Large intestine (tissue), 3 donors: ENCODE data around the gene PDE6C. TPM values are rescaled to one million over a fixed set of nuclear protein-coding genes. Genes with fewer than 3 reads are reported as not detected.

Source experiments
- DNase-seq, 2 donors: peaks; one replicate each; pipeline versions ENCODE4 v3.0.0 to v3.0.0-alpha.2; 2013
- H3K27ac ChIP-seq: one replicate; pipeline ENCODE4 v1.5.1; 2013; ENCODE audit warnings: low read length
- H3K27me3 ChIP-seq: 2 replicates; pipeline ENCODE4 v1.6.1; 2013; ENCODE audit warnings: low read length; ENCODE audit not compliant: control insufficient read depth, insufficient read depth
- H3K36me3 ChIP-seq: 2 replicates; pipeline ENCODE4 v1.6.1; 2013; ENCODE audit warnings: low read length; ENCODE audit not compliant: control insufficient read depth, insufficient read depth
- H3K4me1 ChIP-seq: one replicate; pipeline ENCODE4 v1.6.1; 2013; ENCODE audit warnings: low read length; ENCODE audit not compliant: control insufficient read depth, insufficient read depth
- H3K4me3 ChIP-seq: one replicate; pipeline ENCODE4 v1.5.1; 2013; ENCODE audit warnings: low read length
- H3K9me3 ChIP-seq: one replicate; pipeline ENCODE4 v1.6.1; 2013; ENCODE audit warnings: mild to moderate bottlenecking, low read depth, low read length, moderate library complexity; ENCODE audit not compliant: control insufficient read depth
- whole genome bisulfite sequencing: methylation state at CpG from one replicate; pipeline ENCODE4 v1.1.5; 2013; ENCODE audit warnings: low lambda C conversion rate; ENCODE audit not compliant: insufficient coverage; 5-methylcytosine and 5-hydroxymethylcytosine counted together
- polyA plus RNA-seq: library from polyadenylated mRNA; unstranded; fragments of 120-200 nt; gene quantifications from one replicate; pipeline ENCODE4 v1.2.1, GENCODE V29; 2013

The PDE6C gene
- polyA plus RNA-seq, 1 donor: 0.55 TPM

DNA sequence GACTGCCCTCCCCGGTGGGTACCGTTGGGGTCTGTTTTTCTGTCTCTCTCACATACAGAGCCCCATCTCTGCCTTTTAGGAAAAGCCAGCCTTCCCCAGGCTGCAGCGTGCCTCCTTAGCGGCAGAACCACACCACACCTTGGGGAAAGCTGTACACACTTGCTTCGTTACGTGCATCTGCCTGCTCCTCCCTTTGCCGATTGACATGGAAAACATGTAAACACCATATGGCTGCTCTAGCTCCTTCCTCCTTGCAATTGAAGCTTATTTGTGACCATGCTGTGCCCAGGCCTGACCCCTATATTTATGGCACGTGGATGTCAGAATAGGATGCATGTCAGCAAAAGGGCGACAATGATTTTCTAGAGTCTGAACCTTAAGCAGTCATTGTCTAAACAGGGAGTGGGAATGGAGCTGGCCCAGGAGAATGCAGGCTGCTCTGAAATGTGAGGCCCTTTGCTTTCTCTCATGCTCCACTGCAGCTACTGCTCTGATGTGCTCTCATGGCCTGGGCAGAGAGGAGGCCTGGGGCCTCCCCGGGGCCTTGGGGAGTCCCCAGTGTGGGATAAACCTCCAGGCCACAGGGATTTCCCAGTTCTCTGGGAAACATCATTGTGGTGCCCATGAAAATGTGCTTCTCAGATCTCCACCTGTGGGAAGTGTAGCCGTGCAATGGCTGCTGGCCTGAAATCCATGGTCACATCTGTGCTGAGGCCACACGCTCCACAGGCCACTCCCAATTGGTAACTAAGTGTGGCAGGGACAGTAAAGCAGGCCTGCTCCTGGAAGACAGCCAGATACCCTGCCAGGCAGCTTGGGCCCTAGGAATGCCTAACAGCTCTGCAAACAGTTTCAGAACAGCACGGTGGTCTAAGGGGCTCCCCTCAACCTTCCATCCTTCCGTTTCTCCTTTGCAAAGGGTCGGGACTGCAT, 18.6 kb downstream of the PDE6C start:
- no peaks in the 10 kb centered on the region for H3K27me3 ChIP-seq
- H3K9me3 ChIP-seq: no peaks in the 10 kb centered on the region
- no peaks in the 10 kb centered on the region for H3K4me1 ChIP-seq
- 100% methylated on average over 1 of the region's 15 CpGs for WGBS
- H3K27ac ChIP-seq: no peak overlapping the region
- no peak overlapping the region for H3K4me3 ChIP-seq
- peak in 1 of 2 donors; percentile 5 for DNase-seq
- no peaks in the 10 kb centered on the region for H3K36me3 ChIP-seq

DNA sequence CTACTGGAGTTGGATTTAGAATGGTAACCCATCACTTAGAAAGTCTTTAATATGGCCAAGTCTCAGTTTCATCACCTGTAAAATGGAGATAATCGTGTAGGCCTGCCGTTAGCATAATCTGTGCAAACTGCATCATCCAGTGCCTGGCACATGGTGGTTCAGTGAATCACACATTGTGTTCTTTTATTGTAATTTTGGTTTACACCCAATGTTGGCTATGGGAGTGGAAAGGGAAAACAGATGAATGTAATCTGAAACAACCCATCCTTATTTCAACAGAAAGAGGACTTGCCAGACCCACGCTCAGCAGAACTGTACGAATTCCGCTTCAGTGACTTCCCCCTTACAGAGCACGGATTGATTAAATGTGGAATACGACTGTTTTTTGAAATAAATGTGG, 27.5 kb downstream of the PDE6C start:
- Histone ChIP-seq H3K4me1 (no peaks in the 10 kb centered on the region), H3K4me3 (no peak overlapping the region), H3K9me3 (no peaks in the 10 kb centered on the region), H3K27ac (no peak overlapping the region), H3K36me3 (no peaks in the 10 kb centered on the region), H3K27me3 (peaks cover 4% of the 10 kb centered on the region)
- no peak for DNase-seq
- 73% methylated on average over 3 of the region's 7 CpGs for WGBS

DNA sequence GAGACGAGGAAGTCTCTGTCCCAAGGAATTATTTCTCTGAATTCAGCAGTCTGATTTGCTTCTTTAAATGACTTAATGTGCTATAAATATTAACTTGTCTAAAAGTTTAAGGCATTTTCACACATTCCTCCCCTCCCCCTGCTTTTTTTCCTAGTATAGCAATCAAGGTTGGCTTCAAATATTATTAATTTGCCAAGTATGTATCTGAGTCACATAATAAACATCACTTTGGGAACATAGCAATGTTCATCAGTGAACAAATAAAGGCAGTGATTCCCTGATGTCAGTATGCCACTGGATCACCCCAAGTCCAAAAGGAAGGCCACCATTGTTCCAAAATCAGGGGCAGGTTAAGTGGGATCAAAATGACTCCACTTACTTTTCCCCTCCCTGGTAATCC, 40.5 kb downstream of the PDE6C start:
- H3K4me1 ChIP-seq: no peaks in the 10 kb centered on the region
- DNase-seq: no peak
- H3K27ac ChIP-seq: no peak overlapping the region
- no peak overlapping the region for H3K4me3 ChIP-seq
- no peaks in the 10 kb centered on the region for H3K27me3 ChIP-seq
- no peaks in the 10 kb centered on the region for H3K36me3 ChIP-seq
- WGBS: no CpG with 5 or more reads among the region's 1 CpG
- no peaks in the 10 kb centered on the region for H3K9me3 ChIP-seq

DNA sequence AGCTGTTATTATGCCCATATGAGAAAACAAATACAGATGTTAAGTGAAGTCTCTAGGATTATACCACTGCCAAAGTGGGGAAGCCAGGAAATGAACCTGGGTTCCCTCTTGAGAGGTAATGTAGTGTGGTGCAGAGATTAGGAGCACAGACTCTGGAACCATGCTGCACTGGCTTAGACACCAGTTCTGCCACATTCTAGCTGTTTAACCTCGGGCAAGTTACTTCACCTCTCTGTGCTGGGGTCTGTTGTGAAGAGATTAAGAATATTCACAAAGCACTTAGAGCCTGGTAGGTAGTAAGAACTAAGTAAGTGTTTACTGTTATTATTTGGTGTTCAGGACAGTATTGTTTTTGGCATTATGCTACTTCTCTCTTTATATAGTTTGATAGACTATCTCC, 41.9 kb downstream of the PDE6C start:
- Histone ChIP-seq H3K9me3 (no peaks in the 10 kb centered on the region), H3K27me3 (no peaks in the 10 kb centered on the region), H3K27ac (no peak overlapping the region), H3K4me3 (no peak overlapping the region), H3K4me1 (no peaks in the 10 kb centered on the region), H3K36me3 (no peaks in the 10 kb centered on the region)
- WGBS: no CpG with 5 or more reads among the region's 1 CpG
- no peak for DNase-seq

DNA sequence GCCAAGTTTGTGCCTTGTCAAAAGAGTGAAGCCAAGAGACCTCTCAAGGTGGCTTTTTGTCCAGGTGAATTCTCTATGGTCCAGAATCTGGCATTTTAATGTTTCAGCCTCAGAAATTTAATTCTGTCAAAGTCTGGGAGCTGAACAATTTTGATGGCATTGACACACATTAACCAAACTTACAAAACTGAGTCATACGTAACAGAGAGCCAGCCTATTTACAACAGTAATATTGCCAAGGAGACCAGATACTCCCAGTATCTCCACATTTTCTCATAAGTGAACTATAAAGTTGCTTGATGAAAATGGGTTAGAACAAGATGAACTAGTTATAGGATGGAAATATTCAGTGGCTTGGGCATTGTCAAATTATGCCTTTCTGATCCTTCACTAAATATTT, 43.8 kb downstream of the PDE6C start:
- no CpG with 5 or more reads among the region's 1 CpG for WGBS
- H3K27ac ChIP-seq: no peak overlapping the region

DNA sequence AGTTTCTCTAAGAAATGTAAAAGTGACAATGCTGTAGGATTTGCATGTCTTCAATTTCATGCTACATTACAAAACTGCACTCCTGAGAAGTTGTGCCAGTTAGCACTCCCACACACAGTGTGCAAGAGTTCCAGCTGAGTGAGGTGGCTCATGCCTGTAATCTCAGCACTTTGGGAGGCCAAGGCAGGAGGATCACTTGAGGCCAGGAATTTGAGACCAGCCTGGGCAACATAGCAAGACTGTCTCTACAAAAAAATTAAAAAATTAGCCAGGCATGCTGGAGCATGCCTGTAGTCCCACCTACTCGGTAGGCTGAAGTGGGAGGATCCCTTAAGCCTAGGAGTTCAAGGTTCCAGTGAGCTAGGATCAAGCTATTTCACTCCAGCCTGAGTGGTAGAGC, 45.4 kb downstream of the PDE6C start:
- WGBS: no CpG with 5 or more reads among the region's 1 CpG
- H3K4me1 ChIP-seq: no peaks in the 10 kb centered on the region
- no peaks in the 10 kb centered on the region for H3K9me3 ChIP-seq
- DNase-seq: no peak
- no peak overlapping the region for H3K4me3 ChIP-seq
- H3K27ac ChIP-seq: no peak overlapping the region
- H3K27me3 ChIP-seq: no peaks in the 10 kb centered on the region
- H3K36me3 ChIP-seq: no peaks in the 10 kb centered on the region

More for the DNA sequence above, 43.8 kb downstream of the PDE6C start:
- DNase-seq: no peak
- Histone ChIP-seq H3K9me3 (no peaks in the 10 kb centered on the region), H3K27me3 (no peaks in the 10 kb centered on the region), H3K4me1 (no peaks in the 10 kb centered on the region), H3K4me3 (no peak overlapping the region), H3K36me3 (no peaks in the 10 kb centered on the region)

DNA sequence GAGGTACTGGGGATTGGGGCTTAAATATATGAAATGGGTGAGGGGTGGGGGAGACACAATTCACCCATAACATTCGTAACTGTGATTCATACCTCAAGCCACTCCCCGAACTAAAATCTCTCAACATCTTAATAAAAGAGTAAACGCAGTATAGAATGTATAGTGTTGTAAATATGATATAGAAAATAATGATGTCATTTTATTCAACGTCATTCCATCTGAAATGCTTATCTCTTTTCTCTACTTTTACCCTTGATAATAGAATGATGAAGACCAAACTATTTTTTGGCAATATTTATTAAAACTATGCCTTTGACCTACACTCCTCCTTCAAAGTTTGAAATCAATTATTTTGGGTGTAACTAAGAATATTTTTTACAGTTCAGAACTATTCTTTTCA, 53.7 kb downstream of the PDE6C start:
- Histone ChIP-seq H3K9me3 (no peaks in the 10 kb centered on the region), H3K4me3 (no peak overlapping the region), H3K36me3 (peaks cover 21% of the 10 kb centered on the region), H3K4me1 (no peaks in the 10 kb centered on the region), H3K27ac (no peak overlapping the region), H3K27me3 (no peaks in the 10 kb centered on the region)
- DNase-seq: no peak
- 100% methylated on average over 2 of the region's 4 CpGs for WGBS

DNA sequence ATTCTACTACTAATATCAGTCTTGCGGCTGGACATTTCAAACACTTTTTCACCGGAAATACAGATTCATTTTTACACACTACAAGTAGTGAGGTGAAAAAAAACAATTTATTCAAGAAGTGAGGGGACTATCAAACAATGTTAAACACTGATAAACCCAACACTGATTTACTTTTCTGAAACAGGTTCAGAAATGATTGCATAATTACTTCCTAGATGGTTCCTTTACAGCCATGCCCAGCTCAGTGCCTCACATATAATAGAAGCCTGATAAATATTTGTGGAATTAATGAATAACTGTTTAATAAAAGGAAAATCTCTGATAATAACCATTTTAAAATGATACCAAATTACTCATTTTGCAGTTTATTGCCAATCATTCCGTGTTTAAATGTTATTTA, 55.5 kb downstream of the PDE6C start:
- no CpG with 5 or more reads among the region's 3 CpGs for WGBS
- H3K9me3 ChIP-seq: no peaks in the 10 kb centered on the region
- no peak overlapping the region for H3K4me3 ChIP-seq
- no peaks in the 10 kb centered on the region for H3K4me1 ChIP-seq
- peaks cover 21% of the 10 kb centered on the region for H3K36me3 ChIP-seq
- no peaks in the 10 kb centered on the region for H3K27me3 ChIP-seq
- H3K27ac ChIP-seq: no peak overlapping the region
- no peak for DNase-seq

DNA sequence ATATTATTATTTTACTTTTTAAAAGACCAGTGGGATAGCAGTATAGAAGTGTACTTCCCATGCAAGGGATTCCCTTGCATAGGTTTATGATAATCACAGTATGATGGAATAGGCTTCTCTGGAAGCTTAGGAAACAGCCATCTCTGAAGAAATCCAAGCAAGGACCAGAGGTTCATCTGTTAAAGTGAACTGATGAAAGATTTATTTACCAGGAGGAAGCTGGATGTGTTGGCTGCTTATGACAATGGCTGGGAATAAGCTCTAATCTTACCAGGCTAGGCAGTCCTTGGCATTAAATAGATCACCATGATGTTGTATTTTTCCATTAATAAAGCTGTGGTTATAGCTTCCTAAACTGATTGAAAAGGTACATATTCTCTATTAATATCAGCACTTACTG, 58.0 kb downstream of the PDE6C start:
- DNase-seq: no peak
- peaks cover 25% of the 10 kb centered on the region for H3K36me3 ChIP-seq
- no peak overlapping the region for H3K27ac ChIP-seq
- no peak overlapping the region for H3K4me3 ChIP-seq
- no peaks in the 10 kb centered on the region for H3K9me3 ChIP-seq
- no peaks in the 10 kb centered on the region for H3K4me1 ChIP-seq
- no peaks in the 10 kb centered on the region for H3K27me3 ChIP-seq

DNA sequence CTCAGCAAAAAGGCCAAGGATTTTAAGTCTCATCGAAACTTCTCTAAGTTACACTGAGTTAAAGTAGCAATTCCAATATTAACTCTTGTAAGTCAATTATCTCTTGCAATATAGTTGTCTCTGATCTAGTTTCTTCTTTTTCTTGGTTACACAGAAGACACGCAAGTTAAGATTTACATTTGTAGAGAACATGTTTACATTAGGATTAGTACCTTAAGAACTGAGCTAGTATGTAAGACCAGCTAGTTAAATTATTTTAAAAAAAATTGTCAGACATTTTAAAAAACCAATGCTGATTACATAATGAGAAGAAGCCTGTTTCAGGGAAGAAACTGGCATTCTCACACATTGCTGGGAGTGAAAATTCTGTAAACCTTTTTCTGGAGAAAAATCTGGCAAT, 58.7 kb downstream of the PDE6C start:
- no peak for DNase-seq
- H3K9me3 ChIP-seq: no peaks in the 10 kb centered on the region
- H3K27ac ChIP-seq: no peak overlapping the region

More for the DNA sequence above, 58.7 kb downstream of the PDE6C start:
- H3K27me3 ChIP-seq: no peaks in the 10 kb centered on the region
- peaks cover 23% of the 10 kb centered on the region for H3K36me3 ChIP-seq
- no peak overlapping the region for H3K4me3 ChIP-seq
- no peaks in the 10 kb centered on the region for H3K4me1 ChIP-seq
- WGBS: 100% methylated on average over 1 of the region's 2 CpGs
